GM19043 (cell line): ENCODE results near the gene ABCG4.
"Not testable (repeated sequence)": the region's sequence is repeated elsewhere in the genome, so short reads cannot be mapped to it uniquely, and the experiment has no call there.

Source experiments
- ATAC-seq: cut with Tn5 transposase; IDR thresholded peaks from one replicate; pipeline ENCODE4 v1.9.1; 2021; ENCODE audit warnings: low read depth; ENCODE audit not compliant: unreplicated experiment

The ABCG4 gene

GRCh38 chr11:119152604-119153003, 3.8 kb downstream of the ABCG4 start:
- ATAC-seq, result no peak

GRCh38 chr11:119153049-119153818, 4.4 kb downstream of the ABCG4 start:
- no peak for ATAC-seq

- no peak for ATAC-seq
Measured at GRCh38 chr11:119154178-119154577, 5.3 kb downstream of the ABCG4 start.

- ATAC-seq, result no peak
Measured at GRCh38 chr11:119155733-119156492, 7.1 kb downstream of the ABCG4 start.

GRCh38 chr11:119156496-119156895, 7.6 kb downstream of the ABCG4 start:
- no peak for ATAC-seq

GRCh38 chr11:119157063-119157462, 8.2 kb downstream of the ABCG4 start:
- ATAC-seq, result no peak

DNA sequence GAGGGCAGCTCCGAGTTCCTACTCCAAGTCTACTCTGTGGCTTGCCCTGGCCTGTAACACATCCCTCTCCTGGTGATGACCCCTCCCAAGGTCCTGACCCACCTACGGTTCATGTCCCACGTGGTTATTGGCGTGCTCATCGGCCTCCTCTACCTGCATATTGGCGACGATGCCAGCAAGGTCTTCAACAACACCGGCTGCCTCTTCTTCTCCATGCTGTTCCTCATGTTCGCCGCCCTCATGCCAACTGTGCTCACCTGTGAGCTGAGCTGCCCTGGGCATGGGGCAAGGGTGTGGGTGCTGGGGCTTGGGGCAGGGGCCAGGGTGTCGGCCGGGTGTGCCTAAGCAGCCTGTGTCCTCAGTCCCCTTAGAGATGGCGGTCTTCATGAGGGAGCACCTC, 9.6 kb downstream of the ABCG4 start:
- ATAC-seq, result no peak

DNA sequence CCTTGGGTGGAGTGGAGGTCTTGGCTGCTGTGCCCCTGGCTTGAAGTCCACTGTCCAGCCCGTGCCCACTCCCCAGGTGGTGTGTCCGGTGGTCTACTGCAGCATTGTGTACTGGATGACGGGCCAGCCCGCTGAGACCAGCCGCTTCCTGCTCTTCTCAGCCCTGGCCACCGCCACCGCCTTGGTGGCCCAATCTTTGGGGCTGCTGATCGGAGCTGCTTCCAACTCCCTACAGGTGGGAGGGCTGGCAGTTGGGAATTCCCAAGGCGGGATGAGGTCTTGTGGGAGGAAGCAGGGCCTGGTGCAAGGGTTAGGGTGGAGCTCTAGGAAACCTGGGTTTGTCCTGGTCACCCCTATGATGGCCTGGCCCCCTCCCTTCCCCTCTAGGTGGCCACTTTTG, 11.3 kb downstream of the ABCG4 start:
- ATAC-seq, result no peak

DNA sequence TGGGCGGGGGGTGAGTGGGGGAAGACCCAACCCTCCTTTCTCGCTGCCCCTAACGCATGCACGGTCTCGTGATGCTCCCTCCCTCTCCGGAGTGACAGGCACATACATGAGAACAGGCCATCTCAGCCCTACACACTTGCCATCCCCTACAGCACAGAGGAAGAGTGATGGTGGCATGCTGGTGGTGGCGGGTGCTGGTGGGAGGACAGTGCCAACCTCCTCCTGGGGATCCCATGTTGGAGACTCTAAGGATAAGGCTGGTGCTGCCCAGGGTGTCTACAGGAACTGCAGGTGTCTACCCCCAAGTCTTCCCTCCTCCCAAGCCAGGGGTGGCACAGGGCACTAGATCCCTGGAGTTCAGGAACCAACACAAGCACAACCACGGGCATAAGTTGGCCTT, 13.0 kb downstream of the ABCG4 start:
- no peak for ATAC-seq

DNA sequence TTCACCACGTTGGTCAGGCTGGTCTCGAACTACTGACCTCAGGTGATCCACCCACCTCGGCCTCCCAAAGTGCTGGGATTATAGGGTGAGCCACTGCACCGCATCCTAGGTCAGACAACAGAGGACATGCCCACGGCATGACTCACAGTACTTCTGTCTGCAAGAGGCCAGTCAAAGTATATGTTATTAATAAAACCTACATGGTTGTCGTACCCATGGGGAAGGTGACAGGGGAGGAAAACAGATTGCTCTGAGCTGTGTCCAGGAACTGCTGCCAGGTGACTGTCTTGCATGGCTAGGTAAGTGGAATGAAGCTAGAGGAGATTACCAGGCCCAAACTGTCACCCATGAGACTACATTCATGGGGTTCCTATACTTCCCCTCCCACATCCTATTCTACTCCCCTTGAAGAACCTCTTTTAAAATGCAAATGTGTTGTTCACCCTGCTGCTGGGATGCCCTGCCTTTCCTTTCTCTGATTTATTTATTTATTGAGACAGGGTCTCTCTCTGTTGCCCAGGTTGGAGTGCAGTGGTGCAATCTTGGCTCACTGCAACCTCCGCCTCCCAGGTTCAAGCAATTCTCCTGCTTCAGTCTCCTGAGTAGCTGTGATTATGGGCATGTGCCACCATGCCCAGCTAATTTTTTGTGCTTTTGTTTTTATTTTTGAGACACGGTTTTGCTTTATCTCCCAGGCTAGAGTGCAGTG, 17.7 kb downstream of the ABCG4 start:
- no peak for ATAC-seq

- ATAC-seq, result not testable (repeated sequence)
Measured at GRCh38 chr11:119167077-119167458, 18.2 kb downstream of the ABCG4 start.

GRCh38 chr11:119167933-119168332, 19.1 kb downstream of the ABCG4 start:
- ATAC-seq, result no peak

GRCh38 chr11:119168471-119169281, 19.8 kb downstream of the ABCG4 start, which contains the start of gene NLRX1:
Gene NLRX1, plus strand, starts transcription at chr11:119168725. Its CDS starts 2,679 bp downstream, at chr11:119171404.
- peak; percentile 91 for ATAC-seq

- ATAC-seq, result no peak
Measured at GRCh38 chr11:119169282-119169719, 20.4 kb downstream of the ABCG4 start.

GRCh38 chr11:119172513-119172912, 23.7 kb downstream of the ABCG4 start:
- ATAC-seq, result no peak

GRCh38 chr11:119173453-119173852, 24.6 kb downstream of the ABCG4 start:
- ATAC-seq, result no peak

- no peak for ATAC-seq
Measured at GRCh38 chr11:119175493-119176077, 26.7 kb downstream of the ABCG4 start.

DNA sequence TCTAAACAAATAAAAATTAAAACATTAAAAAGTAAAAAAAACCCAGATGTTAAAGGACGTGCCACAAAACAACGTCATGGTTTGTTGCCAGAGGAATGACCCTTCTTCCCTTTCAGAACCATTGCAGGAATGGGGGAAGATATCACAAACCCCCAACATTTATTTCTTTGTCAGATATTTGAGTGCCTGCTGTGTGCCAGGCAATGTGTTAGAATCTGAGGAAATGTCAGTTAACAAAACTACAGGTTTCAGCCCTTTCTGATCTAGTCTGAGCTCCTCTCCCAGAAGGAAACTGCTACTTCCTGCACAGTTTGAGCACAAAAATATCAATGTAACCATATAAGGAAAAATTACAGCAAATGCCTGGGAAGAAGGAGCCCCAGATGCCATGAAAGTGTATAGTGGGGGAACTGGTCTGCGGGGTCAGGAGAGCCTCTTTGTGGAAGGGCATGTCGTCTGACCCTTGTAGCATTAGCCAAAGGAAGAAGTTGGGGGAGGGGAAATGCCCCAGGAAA, 29.4 kb downstream of the ABCG4 start:
- no peak for ATAC-seq

- no peak for ATAC-seq
Measured at GRCh38 chr11:119179342-119179741, 30.5 kb downstream of the ABCG4 start.

DNA sequence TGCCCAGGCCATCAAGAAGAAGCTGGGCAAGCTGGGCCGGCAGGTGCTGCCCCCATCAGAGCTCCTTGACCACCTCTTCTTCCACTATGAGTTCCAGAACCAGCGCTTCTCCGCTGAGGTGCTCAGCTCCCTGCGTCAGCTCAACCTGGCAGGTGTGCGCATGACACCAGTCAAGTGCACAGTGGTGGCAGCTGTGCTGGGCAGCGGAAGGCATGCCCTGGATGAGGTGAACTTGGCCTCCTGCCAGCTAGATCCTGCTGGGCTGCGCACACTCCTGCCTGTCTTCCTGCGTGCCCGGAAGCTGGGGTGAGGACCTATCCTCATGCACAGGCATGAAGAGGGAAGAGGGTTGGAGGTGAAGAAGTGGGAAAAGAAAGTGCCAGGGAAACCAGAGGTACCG, 31.1 kb downstream of the ABCG4 start:
- ATAC-seq, result no peak
